ENCODE data around the gene PKD1.
"Not testable (repeated sequence)": the region's sequence is repeated elsewhere in the genome, so short reads cannot be mapped to it uniquely, and the experiment has no call there.

Gene PKD1

DNA sequence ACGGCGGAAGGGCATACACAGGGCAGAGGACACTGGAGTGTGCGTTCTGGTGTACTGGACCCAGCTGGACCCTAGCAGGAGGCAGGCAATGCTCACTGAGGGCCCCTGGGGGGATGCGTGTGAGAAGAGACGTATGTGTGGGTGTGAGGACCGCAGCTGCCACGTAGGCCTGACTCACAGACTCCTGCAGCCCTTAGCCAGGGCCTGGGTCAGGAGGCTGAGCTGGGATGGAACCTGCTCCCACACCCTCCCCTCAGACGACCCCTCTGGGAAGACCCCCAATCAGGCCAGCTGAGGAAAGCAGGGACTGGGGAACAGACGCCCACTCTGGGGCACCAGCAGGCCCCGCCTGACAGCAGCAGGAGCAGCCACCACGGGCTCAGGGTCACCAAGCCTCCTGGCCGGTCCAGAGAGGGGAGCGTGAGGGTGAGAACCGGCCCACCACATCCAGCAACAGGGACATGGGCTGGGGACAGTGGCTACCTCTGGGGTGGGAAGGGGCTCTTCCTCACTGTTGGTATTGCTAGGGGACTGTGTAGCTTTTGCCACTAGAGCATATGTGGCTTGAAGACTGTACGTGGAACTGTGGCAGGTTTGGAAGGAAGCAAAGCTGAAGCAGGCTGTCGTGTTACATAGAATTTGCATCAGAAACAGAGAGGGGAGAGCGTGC lies 28.4 kb downstream of the PKD1 start:
- peak; percentile 81 for DNase-seq (ENCODE audit: low read depth)

DNA sequence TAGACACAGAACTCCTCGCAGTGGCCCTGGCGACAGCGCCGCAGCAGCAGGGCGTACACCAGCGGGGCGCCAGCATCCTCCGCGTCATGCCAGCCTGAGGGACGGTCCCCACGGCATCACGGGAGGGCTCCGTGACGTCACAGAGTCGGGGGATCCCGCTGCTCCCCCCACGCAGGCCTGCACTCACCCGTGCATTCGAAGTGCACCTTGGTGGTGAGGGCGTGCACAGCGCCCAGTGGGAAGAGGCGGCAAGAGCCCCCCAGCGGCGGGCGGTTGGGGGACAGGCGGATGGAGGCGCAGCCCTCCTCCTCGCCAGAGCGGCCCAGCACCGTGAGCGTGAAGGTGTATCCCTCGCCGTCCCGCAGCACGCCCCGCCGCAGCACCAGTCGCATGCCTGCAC lies 29.5 kb downstream of the PKD1 start:
- DNase-seq (ENCODE audit: low read depth), result not testable (repeated sequence)

DNA sequence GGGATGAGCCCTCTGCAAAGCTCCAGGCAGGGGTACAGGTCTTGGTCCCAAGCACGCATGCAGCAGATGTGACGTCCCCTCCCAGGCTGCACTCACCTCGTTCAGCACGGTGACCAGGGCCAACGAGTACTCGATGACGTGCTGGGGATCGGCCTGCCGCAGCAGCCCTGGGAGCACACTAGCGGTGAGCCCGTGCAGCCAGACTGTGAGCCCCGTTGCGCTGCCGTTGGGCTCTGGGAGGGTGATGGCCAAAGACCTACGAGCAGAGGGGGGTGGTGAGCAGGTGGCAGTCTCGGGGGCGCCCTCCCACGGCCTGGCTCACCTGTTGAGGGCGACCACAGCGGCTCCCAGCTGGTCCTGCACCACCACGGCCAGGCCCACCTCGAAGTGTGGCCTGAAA lies 29.9 kb downstream of the PKD1 start:
- DNase-seq (ENCODE audit: low read depth), result not testable (repeated sequence)

DNA sequence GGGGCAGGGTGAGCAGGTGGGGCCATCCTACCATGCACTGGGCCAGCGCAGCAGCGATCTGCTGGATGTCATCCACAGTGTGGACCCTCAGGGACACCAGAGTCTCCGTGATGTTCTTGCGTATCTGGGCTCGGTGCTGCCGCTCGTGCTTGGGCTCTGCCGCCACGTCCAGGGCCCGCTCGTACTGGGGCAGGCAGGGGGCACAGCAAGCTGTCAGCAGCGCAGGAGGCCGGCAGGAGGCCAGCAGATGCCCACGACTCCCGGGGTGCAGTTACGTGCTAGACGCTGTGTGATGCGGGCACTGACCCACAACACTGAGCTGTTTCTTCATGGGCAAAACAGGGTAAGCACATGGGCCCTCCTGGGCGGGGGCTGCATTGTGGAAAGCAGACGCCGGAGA lies 30.4 kb downstream of the PKD1 start:
- not testable (repeated sequence) for DNase-seq (ENCODE audit: low read depth)

DNA sequence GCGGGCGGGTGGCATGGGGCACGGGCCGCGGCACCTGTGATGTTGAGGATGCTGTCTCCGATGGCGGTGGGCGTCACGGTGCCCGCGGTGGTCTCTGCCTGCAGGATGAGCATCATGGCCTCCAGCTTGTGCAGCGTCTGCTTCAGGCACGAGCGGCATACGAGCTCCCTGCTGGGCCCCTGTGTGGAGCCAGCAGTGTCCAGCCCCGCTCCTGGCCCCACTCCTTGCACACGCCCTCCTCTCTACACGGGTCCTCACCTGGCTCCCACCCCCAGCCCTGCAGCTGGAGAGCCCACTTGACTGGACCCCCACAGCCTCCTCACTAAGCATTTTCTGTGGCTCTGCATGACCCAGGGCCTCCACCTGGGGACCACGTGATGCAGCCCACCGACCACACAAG lies 31.2 kb downstream of the PKD1 start:
- not testable (repeated sequence) for DNase-seq (ENCODE audit: low read depth)

DNA sequence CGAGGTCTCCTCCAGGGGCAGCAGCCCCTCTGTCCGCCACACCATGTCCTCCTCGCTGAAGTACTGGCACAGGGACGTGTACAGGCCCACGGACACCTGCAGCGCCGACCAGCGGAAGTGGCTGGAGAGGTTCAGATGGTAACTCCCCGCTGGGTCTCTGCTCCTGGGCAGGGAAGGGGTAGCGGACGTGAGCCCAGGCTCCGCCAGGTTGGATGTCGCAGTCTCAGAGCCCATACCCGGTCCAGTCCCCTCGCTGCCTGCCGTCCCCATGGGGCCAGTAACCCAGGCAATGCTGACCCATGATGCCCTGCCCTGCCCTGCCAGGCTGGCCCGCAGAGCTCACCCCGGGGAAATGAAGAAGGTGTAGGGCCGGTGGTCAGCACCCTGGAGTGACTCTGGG lies 33.2 kb downstream of the PKD1 start:
- no peak for DNase-seq (ENCODE audit: low read depth)

DNA sequence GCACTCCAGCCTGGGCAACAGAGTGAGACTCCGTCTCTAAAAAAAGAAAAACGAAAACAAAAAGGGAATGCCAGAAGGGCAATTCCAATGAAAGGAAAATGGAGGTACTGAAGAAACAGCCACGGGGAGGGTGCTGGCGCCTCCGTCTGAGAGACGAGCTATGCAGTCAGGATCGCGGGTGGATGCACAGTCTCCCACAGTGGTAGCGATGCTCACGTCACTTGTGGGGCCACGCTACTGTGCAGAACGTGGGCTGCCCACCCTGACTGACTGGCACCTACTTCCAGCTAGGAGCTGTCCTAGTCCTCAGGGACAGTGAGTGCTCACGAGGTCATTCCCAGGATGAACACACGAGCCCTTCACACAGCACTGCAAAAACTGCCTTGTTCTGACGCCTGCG lies 34.1 kb downstream of the PKD1 start:
- DNase-seq (ENCODE audit: low read depth), result not testable (repeated sequence)

DNA sequence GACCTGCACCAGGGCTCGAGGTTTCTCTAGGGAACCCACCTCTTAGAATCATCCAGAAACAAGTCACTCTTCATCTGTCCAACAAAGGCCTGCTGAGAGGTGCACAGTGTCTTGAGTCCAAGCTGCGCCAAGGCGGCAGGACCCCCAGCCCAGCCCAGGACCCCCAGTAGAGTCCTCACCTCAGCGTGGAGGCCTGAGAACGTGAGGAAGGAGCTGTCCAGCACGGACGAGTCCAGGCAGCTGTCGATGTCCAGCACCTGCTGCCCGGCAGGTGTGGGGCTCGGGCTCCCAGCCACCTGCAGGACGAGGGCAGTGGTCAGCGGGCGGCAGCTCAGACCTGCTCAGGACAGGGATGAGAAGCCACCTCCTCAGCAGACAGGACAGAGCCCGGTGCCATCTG lies 38.0 kb downstream of the PKD1 start:
- DNase-seq (ENCODE audit: low read depth), result not testable (repeated sequence)

DNA sequence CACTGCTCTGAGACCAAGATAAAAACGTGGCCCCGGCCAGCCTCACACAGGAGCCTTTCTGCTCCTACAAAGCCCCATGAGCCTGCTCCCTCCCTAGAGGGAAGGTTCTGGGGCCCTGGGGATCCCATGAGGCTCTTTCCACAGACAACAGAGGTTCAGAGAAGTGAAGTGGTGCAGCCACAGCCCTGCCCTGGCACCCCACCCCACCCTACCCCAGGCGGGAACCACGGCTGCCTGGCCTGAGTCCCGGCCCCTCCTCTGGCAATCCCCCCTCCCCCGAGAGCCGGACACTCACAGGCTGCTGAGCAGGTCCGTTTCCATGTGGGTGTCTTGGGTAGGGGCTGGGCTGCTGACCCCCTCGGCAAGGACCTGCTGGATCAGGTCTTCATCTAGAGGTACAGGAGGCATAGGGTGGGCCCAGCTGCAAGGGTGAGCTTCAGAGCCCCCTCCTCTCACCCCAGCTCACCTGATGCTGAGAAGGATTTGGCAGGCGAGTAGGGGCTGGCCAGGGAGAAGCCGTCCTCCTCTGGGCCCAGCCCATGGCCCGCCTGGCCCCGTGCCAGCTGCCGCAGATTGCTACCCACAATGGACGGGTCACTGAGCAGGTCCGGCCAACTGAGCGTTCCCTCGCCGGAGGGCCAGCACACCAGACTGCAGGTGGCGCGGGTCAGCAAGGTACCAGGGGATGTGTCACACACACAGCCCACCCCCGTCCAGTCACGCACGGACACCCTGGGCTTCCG lies 38.7 kb downstream of the PKD1 start:
- no peak for DNase-seq (ENCODE audit: low read depth)

DNA sequence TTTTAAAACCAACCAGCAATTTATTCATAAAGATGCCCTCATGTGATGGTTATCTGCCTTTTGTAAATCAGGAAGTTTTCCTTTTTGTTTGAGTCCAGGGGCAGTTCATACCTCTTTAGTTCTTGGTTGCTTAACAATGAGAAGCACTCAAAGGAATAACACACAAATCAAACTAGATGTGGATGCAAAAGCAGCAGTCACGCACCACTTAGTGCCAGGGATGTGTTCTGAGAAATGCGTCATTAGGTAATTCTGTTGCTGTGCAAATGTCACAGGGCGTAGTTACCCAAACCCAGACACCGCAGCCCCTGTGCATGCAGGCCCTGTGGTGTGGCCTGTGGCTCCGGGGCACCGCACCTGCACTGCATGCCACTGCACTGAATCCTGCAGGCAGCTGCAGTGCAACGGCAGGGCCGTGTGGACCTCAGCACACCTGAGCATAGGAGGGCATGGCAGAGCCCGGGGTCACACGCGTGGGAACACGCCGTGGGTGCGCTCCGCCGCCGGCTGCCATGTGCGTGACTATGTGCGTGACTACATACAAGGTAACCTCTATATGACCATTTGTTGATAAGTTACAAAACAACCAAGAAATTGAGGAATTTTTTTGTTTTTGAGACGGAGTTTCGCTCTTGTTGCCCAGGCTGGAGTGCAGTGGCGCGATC lies 39.6 kb downstream of the PKD1 start:
- DNase-seq (ENCODE audit: low read depth), result no peak

DNA sequence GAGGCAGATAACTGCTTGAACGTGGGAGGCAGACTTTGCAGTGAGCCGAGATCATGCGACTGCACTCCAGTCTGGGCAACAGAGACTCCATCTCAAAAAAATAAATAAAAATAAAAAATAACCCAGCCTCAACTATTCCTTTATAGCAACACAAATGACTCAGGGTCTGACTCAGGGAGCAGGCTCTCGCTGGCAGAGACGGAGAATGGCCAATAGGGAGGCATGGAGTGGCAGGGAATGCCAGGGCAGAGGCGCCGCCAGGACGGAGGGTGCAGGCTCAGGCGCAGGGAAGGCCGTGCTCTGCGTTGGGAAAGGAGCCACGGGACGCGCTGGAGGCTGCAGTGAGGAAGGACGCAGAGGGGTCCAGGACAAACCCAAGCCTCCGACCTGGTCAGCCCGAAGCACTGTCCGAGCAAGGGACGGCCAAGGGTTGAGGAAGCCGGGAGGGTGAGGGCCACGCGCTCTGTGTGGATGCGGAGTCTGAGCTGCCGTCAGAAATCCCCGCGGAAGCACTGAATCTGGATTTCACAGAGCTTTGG lies 40.3 kb downstream of the PKD1 start:
- peak; percentile 42 for DNase-seq (ENCODE audit: low read depth)

DNA sequence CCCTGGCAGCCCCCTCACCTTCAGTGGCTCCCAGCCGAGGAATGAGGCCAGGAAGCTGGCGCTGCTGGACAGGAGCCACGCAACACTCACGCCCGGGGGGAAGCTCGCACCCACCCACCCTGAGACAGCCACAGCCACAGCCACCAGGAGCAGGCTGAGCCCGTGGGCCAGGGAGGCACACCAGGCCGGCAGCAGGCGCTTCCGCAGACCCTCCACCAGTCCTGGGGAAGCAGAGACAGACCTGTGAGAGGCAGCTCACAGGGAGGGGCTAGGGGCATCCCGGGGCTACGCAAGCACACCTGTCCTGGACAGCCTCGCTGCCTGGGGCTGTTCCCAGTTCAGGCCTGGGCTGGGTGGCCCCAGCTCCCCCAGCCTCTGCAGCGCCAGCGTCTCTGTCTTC lies 41.9 kb downstream of the PKD1 start:
- DNase-seq (ENCODE audit: low read depth), result no peak

DNA sequence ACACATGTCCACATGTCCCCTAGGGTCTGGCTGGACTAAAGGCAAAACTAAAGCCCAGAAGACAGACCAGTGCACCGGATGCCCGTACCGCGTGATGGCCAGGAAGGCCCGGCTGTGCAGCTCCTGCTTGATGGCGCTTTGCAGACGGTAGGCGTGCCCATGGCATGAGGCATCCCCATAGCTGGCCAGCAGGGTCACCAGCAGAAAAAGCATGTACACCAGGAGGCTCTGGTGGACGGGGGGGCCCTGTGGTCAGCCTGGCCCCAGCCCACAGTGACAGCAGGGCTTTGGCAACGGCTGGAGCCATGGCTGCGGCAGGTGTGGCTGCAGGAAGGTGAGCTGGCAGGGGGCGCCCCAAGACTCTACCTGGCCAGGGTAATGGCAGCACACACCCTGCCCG lies 42.8 kb downstream of the PKD1 start:
- no peak for DNase-seq (ENCODE audit: low read depth)

DNA sequence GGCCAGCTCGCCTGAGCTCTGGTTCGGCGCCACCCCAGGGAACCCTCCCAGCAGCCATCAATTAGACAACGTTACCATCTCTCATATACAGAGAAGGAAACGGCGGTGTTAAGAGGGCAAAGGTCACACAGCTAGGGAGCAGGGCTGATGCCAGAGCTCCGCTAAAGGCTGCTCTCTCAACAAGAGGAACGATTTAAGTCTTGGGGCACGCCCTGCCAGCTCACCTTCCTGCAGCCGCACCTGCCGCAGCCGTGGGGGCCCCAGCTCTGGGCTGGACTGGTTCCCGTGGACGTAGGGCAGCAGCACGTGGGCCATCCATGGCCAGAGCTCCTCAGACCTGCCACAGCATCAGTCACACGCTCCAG lies 43.5 kb downstream of the PKD1 start:
- no peak for DNase-seq (ENCODE audit: low read depth)

DNA sequence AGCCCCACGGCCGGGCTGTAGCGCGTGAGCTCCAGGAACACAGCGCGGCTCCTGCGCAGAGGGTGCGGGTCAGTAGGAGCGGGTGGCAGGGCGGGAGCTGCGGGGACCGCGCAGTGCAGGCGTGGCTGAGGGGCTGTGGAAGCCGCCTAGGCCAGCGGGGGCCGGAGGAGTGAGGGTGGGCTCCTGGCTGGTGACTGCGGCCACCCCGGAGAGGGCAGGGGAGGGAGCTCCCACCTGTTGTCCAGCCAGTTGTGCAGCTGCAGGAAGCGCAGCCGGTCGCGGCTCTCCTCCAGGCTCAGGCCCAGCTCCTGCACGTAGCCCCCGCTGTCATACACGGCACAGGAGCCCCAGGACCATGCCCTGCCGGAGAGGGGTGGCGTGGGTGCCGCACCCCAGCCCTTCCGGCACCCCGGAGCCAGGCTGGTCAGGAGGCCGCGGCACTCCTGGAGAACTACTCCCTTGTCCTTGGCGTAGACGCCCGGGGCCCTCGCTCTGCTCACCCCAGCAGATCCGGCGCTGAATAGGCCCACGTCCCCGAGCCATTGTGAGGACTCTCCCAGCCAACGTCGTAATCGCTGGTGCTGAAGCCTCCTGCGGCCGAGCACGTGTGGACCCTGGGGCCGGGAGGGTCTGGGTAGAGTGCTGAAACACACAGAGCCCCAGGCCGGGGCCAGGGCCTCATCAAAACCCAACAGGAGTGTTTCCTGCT lies 44.0 kb downstream of the PKD1 start:
- DNase-seq (ENCODE audit: low read depth), result no peak

DNA sequence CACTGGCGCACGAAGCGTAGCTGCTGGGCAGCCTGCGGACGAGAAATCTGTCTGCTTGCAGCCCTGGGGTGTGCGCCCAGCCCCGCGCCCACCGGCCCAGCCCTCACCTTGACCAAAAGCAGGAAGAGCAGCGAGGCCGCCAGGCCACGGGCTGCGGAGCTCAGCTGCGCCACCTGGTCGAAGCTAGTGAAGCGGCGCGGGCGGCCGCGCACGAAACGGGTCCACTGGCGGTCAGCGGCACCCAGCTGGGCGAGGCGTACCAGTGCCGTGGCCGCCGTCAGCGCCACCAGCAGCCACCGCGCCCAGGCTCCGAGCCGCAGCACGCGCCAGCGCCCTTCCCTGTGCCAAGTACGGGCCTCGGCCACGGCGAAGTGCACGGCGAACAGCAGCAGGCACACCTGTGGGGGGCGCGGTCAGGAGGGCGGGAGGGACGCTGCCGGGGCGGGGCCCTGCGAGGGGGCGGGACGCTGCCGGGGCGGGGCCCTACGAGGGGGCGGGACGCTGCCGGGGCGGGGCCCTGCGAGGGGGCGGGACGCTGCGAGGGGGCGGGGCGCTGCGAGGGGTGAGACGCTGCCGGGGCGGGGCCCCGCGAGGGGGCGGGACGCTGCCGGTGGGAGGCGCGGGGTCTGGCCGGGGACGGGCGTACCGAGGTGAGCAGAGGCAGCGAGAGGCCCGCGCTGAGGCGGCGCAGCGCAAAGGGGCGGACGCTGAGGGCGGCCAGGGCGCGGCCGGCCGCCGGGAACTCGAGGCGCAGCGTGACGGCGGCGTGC lies 44.7 kb downstream of the PKD1 start:
- peak; percentile 84 for DNase-seq (ENCODE audit: low read depth)

DNA sequence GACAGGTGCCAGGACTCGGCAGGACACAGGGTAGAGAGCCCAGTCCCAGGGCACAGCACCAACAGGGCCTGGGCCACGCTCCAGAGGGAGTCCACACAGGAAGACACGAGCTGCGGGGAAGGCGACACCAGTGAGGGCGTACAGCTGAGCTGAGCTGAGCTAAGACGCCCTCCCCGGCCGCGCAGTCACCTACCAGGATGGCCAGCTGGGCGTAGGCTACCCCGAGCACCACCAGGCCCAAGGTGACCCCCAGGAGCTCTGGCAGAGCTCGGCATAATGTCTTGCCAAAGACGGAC lies 45.3 kb downstream of the PKD1 start:
- DNase-seq (ENCODE audit: low read depth), result no peak

DNA sequence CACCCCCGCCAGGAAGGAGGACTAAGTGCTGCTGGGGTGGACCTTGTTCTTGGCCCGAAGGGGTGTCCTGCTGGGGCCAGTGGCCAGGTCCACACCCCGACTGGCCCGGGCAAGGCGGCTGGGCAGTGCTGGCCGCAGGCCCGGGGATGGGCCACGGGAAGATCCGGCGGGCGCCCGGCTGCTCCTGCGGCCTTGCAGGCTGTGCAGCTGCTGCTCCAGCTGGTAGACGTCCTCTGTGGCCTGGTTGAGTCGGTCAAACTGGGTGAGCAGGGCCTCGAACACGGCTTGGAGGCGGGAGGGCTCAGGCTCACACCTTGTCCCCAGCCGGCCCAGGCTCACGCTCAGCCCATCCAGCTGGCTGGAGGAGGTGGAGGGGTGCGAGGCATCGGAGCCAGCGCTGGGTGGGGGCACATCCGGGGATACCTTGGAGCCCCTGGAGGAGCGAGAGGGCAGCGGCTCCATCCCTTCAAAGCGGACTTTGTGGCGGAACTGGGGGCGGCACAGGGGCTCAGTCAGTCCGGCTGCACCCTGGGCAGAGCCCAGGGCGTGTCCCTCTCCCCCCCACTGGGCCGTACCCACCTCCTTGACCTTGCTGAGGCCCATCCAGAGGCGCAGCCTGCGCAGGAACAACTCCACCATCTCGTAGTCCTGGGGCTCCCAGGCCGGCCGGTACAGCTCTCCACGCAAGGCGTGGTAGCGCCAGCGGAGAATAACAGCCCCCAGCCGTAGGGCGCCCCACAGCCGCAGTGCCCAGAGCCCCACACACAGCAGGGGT lies 45.8 kb downstream of the PKD1 start:
- DNase-seq (ENCODE audit: low read depth), result no peak

DNA sequence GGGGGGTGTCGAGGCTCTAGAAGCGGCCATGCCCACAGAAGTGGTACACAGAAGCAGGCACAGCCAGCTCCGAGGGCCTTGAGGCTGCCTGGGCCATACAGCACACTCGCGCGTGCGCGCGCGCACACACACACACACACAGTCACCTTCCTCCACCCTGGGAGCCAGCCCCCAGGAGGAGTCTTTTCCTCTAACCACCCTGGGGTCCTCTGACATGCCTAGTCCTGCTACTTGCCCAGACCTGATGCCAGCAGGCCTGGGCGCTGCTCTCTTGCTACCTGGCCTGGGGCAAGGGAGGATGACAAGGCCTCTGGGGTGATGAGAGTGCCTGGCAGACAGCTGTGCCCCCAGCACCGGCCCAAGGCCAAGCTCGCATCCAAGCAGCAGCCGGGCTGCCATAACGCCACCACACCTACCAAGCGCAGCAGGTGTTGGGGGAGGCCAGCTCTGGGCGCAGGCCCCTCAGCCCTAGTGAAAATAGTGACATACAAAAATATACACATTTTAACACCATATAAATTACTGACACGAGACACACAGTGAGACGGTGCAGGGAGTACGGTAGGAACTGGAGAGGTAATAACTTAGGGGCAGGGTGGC lies 46.8 kb downstream of the PKD1 start:
- DNase-seq (ENCODE audit: low read depth), result no peak

DNA sequence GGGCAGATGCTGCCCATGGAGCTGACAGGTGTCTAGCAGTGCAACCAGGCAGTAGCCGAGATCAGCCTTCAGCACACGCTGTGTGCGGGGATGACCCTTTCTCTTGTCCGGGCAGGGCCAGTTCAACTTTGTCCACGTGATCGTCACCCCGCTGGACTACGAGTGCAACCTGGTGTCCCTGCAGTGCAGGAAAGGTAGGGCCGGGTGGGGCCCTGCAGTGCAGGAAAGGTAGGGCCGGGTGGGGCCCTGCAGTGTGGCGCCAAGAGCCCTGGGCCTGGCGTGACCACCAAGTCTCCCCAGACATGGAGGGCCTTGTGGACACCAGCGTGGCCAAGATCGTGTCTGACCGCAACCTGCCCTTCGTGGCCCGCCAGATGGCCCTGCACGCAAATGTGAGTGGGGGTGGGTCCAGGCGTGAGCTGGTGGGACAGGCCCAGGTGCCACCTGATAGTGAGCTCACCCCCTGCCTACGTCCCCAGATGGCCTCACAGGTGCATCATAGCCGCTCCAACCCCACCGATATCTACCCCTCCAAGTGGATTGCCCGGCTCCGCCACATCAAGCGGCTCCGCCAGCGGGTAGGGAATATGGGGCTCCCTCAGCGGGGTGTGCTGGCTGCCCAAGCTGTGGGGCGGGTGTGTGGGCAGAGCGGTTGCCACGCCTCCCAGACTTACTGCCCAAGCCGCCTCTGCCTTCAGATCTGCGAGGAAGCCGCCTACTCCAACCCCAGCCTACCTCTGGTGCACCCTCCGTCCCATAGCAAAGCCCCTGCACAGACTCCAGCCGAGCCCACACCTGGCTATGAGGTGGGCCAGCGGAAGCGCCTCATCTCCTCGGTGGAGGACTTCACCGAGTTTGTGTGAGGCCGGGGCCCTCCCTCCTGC lies 47.7 kb downstream of the PKD1 start:
- DNase-seq (ENCODE audit: low read depth), result no peak
